Measurements from ENCODE around the gene IPO7.
A peak's percentile ranks its signal among the peaks of the same experiment; 100 is the strongest.
"Not testable (repeated sequence)": the region's sequence is repeated elsewhere in the genome, so short reads cannot be mapped to it uniquely, and the experiment has no call there.

Gene IPO7

DNA sequence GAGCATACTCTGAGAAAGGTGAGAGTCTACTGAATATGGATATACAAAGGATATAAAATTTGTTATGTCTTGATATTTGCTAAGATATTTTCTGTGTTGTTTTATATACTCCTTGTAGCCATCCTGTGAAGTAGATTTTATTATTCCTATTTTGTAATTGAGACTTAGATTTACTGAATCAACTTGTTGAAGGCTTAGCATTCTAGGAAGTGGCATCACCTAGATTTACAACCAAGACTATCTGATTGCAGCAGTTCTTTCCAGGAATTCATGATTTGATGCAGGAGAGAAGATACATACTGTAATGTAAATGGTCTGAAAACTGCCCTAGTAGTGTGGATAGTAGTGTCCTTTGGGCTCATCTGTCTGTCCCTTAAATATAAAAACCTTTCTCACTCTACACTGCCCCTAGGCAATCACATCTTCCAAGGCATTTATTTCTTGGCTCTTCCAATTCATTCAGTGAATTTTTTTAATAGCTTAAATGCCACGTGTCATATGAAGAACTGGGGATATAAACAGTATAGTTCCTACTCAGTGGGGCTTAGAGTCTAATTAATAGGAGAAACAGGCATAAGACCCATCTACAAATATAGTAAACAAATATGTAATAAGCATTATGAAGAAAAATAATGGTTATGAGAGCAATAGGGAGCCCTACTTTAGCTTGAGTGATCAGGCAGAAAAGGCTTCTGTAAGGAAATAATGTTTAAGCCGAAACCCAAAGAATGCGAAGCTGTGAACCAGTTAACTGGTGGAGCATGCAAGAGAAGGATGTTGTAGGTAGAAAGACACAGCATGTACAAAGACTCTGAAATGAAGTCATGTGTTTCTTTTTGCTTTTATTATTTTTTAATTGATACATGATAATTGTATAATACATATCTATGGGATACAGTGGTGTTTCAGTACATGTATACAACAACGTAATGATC, 13.6 kb downstream of the IPO7 start:
- H3K4me1 ChIP-seq (ENCODE audit: control insufficient read depth, insufficient read depth, low read length): no peaks in the 10 kb centered on the region
- H3K27me3 ChIP-seq (ENCODE audit: control insufficient read depth in 1 of 2, insufficient read depth in 2 of 2, low read length in 2 of 2): no peaks in the 10 kb centered on the region
- no peak overlapping the region for H3K9ac ChIP-seq (ENCODE audit: low read length in 2 of 2)
- no peak overlapping the region for H3K4me3 ChIP-seq (ENCODE audit: low read length in 2 of 2)
- H3K27ac ChIP-seq (ENCODE audit: low read length): no peak overlapping the region
- no peaks in the 10 kb centered on the region for H3K9me3 ChIP-seq (ENCODE audit: control insufficient read depth in 2 of 2, low read length in 2 of 2)
- no peaks in the 10 kb centered on the region for H3K36me3 ChIP-seq (ENCODE audit: control insufficient read depth in 2 of 2, insufficient read depth in 2 of 2, low read length in 2 of 2)

DNA sequence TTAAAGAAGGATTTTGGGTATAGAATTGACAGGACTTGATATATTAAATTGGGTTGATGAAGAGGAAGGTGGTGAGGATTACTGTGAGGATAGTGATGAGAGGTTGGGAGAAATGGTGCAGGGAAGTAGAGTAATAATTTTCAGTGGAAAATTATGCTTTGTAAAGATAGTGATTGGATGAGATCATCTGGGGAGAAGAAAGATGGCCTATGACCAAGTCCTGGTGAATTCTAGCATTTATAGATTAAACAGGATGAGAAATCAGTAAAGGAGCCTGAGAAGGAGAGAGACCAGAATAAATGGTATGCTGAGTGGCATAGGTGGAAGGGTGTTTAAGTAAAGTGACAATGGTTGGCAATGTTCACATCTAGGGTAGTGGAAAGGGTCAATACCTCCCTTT, 15.0 kb downstream of the IPO7 start:
- H3K36me3 ChIP-seq (ENCODE audit: control insufficient read depth in 2 of 2, insufficient read depth in 2 of 2, low read length in 2 of 2): no peaks in the 10 kb centered on the region
- no peaks in the 10 kb centered on the region for H3K4me1 ChIP-seq (ENCODE audit: control insufficient read depth, insufficient read depth, low read length)
- no peak overlapping the region for H3K9ac ChIP-seq (ENCODE audit: low read length in 2 of 2)
- no peak overlapping the region for H3K27ac ChIP-seq (ENCODE audit: low read length)
- H3K27me3 ChIP-seq (ENCODE audit: control insufficient read depth in 1 of 2, insufficient read depth in 2 of 2, low read length in 2 of 2): no peaks in the 10 kb centered on the region
- H3K4me3 ChIP-seq (ENCODE audit: low read length in 2 of 2): no peak overlapping the region
- H3K9me3 ChIP-seq (ENCODE audit: control insufficient read depth in 2 of 2, low read length in 2 of 2): no peaks in the 10 kb centered on the region

DNA sequence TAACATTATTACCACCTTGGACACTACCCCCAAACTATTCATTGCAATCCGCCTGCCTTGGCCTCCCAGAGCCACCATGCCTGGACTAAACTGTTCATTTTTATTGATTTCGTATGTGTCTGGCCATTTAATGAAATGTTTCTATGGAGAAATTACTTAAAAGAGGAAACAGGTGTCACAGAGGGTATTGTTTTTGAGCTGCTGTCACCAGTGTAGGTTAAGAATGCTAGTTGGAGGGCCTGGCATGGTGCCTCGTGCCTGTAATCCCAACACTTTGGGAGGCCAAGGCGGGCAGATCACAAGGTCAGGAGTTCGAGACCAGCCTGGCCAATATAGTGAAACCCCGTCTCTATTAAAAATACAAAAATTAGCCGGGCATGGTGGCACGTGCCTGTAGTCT, 17.4 kb downstream of the IPO7 start:
- H3K27ac ChIP-seq (ENCODE audit: low read length); H3K9me3 ChIP-seq (ENCODE audit: control insufficient read depth in 2 of 2, low read length in 2 of 2); H3K4me3 ChIP-seq (ENCODE audit: low read length in 2 of 2); H3K27me3 ChIP-seq (ENCODE audit: control insufficient read depth in 1 of 2, insufficient read depth in 2 of 2, low read length in 2 of 2); H3K4me1 ChIP-seq (ENCODE audit: control insufficient read depth, insufficient read depth, low read length); H3K9ac ChIP-seq (ENCODE audit: low read length in 2 of 2); H3K36me3 ChIP-seq (ENCODE audit: control insufficient read depth in 2 of 2, insufficient read depth in 2 of 2, low read length in 2 of 2): not testable (repeated sequence)

DNA sequence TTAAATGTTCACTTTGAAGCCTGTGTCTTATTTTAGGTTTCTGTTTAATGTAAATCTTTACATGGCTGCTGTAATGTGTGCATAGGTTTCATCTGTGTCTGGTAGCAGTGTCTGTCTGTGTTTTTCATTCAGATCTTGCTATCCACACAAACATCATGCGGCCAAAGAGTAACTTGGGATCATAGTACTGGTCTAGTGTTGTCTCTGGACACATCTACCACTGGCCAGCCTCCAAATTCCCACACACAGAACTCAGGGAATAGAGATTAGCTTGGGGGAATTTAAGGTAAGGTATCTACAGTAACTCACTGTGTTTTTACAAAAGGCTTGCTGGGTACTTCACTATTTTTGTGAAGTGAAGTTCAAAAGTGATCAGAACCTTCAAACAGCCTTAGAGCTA, 44.3 kb downstream of the IPO7 start:
- Histone ChIP-seq H3K4me1 (ENCODE audit: control insufficient read depth, insufficient read depth, low read length) (no peaks in the 10 kb centered on the region), H3K27me3 (ENCODE audit: control insufficient read depth in 1 of 2, insufficient read depth in 2 of 2, low read length in 2 of 2) (no peaks in the 10 kb centered on the region), H3K4me3 (ENCODE audit: low read length in 2 of 2) (no peak overlapping the region), H3K9me3 (ENCODE audit: control insufficient read depth in 2 of 2, low read length in 2 of 2) (no peaks in the 10 kb centered on the region), H3K36me3 (ENCODE audit: control insufficient read depth in 2 of 2, insufficient read depth in 2 of 2, low read length in 2 of 2) (peaks cover 42 to 56% of the 10 kb centered on the region in 2 donors), H3K9ac (ENCODE audit: low read length in 2 of 2) (no peak overlapping the region), H3K27ac (ENCODE audit: low read length) (no peak overlapping the region)

DNA sequence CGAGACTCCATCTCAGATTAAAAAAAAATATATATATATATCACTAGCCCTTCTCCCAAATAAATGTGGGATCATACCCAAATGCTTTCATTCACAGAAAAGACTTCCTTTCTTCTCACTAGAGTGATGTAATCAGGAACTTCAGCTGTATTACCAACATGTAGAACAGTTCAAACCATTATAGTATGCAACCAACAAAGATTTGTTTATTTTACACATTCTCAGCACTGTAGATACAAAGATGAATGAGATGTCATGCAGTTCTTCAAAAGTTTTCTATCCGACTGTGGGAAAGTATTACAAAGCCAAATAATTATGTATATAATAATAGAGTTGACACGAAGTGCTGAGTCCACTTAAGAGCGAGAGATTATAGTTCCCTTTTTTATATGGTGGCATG, 54.2 kb downstream of the IPO7 start:
- no peaks in the 10 kb centered on the region for H3K4me1 ChIP-seq (ENCODE audit: control insufficient read depth, insufficient read depth, low read length)
- H3K4me3 ChIP-seq (ENCODE audit: low read length in 2 of 2): no peak overlapping the region
- no peak overlapping the region for H3K9ac ChIP-seq (ENCODE audit: low read length in 2 of 2)
- H3K9me3 ChIP-seq (ENCODE audit: control insufficient read depth in 2 of 2, low read length in 2 of 2): no peaks in the 10 kb centered on the region
- no peaks in the 10 kb centered on the region for H3K27me3 ChIP-seq (ENCODE audit: control insufficient read depth in 1 of 2, insufficient read depth in 2 of 2, low read length in 2 of 2)
- H3K36me3 ChIP-seq (ENCODE audit: control insufficient read depth in 2 of 2, insufficient read depth in 2 of 2, low read length in 2 of 2): peaks cover 44 to 53% of the 10 kb centered on the region in 2 donors
- no peak overlapping the region for H3K27ac ChIP-seq (ENCODE audit: low read length)

DNA sequence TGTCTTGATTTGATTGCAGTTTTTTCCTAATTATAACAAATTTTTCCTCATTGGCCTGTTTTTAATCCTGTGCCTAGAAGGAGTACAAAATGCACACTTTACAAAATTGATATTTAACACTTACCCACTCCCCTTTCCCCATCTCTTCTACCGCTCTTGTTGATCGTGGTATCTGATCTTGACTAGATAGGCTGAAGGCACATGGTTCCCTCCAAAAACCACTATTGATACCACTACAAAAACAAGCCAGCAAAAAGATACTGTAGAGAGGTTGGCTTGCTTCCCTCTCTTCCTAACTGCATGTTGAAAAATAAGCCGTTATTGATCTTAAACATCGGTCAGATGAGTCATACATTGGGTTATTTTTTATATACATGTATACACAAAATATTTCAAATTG, 61.8 kb downstream of the IPO7 start:
- H3K27me3 ChIP-seq (ENCODE audit: control insufficient read depth in 1 of 2, insufficient read depth in 2 of 2, low read length in 2 of 2): no peaks in the 10 kb centered on the region
- H3K4me3 ChIP-seq (ENCODE audit: low read length in 2 of 2): no peak overlapping the region
- H3K9ac ChIP-seq (ENCODE audit: low read length in 2 of 2): no peak overlapping the region
- no peaks in the 10 kb centered on the region for H3K4me1 ChIP-seq (ENCODE audit: control insufficient read depth, insufficient read depth, low read length)
- H3K27ac ChIP-seq (ENCODE audit: low read length): no peak overlapping the region
- no peaks in the 10 kb centered on the region for H3K9me3 ChIP-seq (ENCODE audit: control insufficient read depth in 2 of 2, low read length in 2 of 2)
- peaks cover 12 to 19% of the 10 kb centered on the region in 2 donors for H3K36me3 ChIP-seq (ENCODE audit: control insufficient read depth in 2 of 2, insufficient read depth in 2 of 2, low read length in 2 of 2)

DNA sequence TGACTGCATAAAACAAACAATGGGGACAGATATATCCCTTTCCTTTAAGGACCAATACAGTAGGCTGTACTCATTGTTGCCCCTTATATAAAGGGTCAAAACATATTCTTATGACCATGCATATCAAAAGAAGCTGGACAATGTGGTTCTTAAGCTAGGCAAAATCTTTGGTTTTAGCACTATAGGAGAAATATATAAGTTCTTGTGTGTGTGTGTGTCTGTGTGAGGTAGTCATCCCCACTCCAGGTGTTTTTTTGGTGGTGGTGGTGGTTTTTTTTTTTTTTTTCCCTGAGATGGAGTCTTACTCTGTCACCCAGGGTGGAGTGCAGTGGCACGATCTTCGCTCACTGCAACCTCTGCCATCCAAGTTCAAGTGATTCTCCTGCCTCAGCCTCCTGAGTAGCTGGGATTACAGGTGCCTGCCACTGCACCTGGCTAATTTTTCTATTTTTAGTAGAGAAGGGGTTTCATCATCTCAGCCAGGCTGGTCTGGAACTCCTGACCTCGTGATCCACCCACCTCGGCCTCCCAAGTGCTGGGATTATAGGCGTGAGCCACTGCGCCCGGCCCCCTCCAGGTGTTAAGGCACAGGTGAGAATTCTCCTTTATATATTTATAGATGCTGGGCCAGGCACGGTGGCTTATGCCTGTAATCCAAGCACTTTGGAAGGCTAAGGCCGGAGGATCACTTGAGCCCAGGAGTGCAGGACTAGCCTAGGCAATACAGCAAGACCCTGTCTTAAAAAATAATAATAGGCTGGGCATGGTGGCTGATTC, 64.3 kb downstream of the IPO7 start:
- Histone ChIP-seq H3K36me3 (ENCODE audit: control insufficient read depth in 2 of 2, insufficient read depth in 2 of 2, low read length in 2 of 2) (peaks cover 0 to 6% of the 10 kb centered on the region in 2 donors), H3K27ac (ENCODE audit: low read length) (no peak overlapping the region), H3K27me3 (ENCODE audit: control insufficient read depth in 1 of 2, insufficient read depth in 2 of 2, low read length in 2 of 2) (no peaks in the 10 kb centered on the region), H3K4me1 (ENCODE audit: control insufficient read depth, insufficient read depth, low read length) (no peaks in the 10 kb centered on the region), H3K9me3 (ENCODE audit: control insufficient read depth in 2 of 2, low read length in 2 of 2) (no peaks in the 10 kb centered on the region), H3K4me3 (ENCODE audit: low read length in 2 of 2) (no peak overlapping the region), H3K9ac (ENCODE audit: low read length in 2 of 2) (no peak overlapping the region)

DNA sequence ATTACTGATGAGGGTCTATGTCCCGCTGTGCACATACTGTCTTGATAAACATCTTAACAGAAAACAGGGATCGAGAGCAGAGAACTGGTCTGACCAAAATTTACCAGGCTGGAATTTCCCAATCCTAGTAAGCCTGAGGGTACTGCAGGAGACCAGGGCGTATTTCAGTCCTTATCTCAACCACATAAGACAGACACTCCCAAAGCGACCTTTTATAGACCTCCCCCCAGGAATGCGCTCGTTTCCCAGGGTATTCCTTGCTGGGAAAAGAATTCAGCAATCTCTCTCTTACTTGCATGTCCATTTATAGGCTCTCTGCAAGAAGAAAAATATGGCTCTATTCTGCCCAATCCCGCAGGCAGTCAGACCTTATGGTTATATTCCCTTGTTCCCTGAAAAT, 67.6 kb downstream of the IPO7 start:
- not testable (repeated sequence) for H3K36me3 ChIP-seq (ENCODE audit: control insufficient read depth in 2 of 2, insufficient read depth in 2 of 2, low read length in 2 of 2); H3K9ac ChIP-seq (ENCODE audit: low read length in 2 of 2); H3K4me3 ChIP-seq (ENCODE audit: low read length in 2 of 2); H3K4me1 ChIP-seq (ENCODE audit: control insufficient read depth, insufficient read depth, low read length); H3K27ac ChIP-seq (ENCODE audit: low read length); H3K27me3 ChIP-seq (ENCODE audit: control insufficient read depth in 1 of 2, insufficient read depth in 2 of 2, low read length in 2 of 2); H3K9me3 ChIP-seq (ENCODE audit: control insufficient read depth in 2 of 2, low read length in 2 of 2)

DNA sequence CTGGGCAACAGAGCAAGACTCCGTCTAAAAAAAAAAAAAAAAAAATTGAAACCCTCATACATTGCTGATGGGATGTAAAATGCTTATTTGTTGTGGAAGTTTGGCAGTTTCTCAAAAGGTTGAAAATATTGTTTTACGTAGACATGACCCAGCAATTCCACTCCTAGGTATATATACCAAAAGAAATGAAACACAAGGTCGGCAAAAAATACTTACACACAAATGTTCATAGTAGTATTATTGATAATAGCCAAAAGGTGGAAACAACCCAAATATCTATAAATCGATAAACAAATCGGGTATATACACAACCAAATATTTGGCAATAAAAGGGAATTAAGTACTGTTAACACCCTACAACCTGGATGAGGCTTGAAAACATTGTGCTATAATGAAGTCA, 71.3 kb downstream of the IPO7 start:
- H3K27me3 ChIP-seq (ENCODE audit: control insufficient read depth in 1 of 2, insufficient read depth in 2 of 2, low read length in 2 of 2): no peaks in the 10 kb centered on the region
- no peak overlapping the region for H3K4me3 ChIP-seq (ENCODE audit: low read length in 2 of 2)
- no peaks in the 10 kb centered on the region for H3K9me3 ChIP-seq (ENCODE audit: control insufficient read depth in 2 of 2, low read length in 2 of 2)
- no peak overlapping the region for H3K27ac ChIP-seq (ENCODE audit: low read length)
- no peaks in the 10 kb centered on the region for H3K36me3 ChIP-seq (ENCODE audit: control insufficient read depth in 2 of 2, insufficient read depth in 2 of 2, low read length in 2 of 2)
- H3K4me1 ChIP-seq (ENCODE audit: control insufficient read depth, insufficient read depth, low read length): peaks cover 6% of the 10 kb centered on the region
- H3K9ac ChIP-seq (ENCODE audit: low read length in 2 of 2): no peak overlapping the region

DNA sequence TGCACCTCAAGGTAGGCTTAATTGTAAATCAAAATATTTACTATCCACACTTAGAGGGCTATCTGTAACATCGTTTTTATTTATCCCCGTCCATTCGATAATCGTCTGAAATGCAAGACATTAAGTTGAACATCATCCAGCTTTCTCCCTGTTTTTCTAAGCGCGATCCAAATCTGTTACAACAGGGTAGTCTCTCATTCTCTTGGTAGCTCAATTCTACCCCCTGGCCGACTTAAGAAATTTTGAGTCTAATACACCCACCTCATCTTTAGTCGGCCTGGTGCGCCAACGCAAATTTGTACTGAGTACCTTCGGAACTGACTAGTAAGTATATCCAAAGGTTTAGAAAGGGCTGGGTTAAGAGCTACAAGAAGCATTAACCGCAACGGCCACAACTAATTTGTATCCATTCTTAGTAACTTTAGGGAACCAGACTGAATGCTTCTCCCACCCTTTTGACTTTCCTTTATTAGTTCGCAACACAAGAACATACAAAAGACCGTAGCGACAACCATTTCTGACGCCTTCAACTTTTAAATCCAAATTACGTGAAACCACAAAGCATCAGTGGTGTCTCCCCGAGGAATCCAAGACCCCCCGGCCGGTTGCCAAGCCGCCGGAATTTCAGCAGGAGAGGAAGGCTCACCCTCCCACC, 75.3 kb downstream of the IPO7 start:
- H3K4me1 ChIP-seq (ENCODE audit: control insufficient read depth, insufficient read depth, low read length): peaks cover 11% of the 10 kb centered on the region
- peak overlapping the region; percentile 100 for H3K27ac ChIP-seq (ENCODE audit: low read length)
- peak overlapping the region; percentile 97 to 99 for H3K4me3 ChIP-seq (ENCODE audit: low read length in 2 of 2)
- H3K36me3 ChIP-seq (ENCODE audit: control insufficient read depth in 2 of 2, insufficient read depth in 2 of 2, low read length in 2 of 2): no peaks in the 10 kb centered on the region
- no peaks in the 10 kb centered on the region for H3K27me3 ChIP-seq (ENCODE audit: control insufficient read depth in 1 of 2, insufficient read depth in 2 of 2, low read length in 2 of 2)
- no peaks in the 10 kb centered on the region for H3K9me3 ChIP-seq (ENCODE audit: control insufficient read depth in 2 of 2, low read length in 2 of 2)
- peak overlapping the region; percentile 100 for H3K9ac ChIP-seq (ENCODE audit: low read length in 2 of 2)

Measured in stomach smooth muscle (tissue), 2 donors.